HG03460 (cell line): ENCODE results near the gene WDR90.

Source experiments
- ATAC-seq: cut with Tn5 transposase; IDR thresholded peaks from one replicate; pipeline ENCODE4 v1.9.1; 2021; ENCODE audit not compliant: unreplicated experiment

Gene WDR90

GRCh38 chr16:648781-649589, at the start of gene WDR90:
Gene WDR90 (plus strand): TSS chr16:649365. CDS start chr16:649417, 52 bp downstream.
- peak; percentile 82 for ATAC-seq

- no peak for ATAC-seq
Observed at GRCh38 chr16:600781-601180, 48.4 kb upstream of the WDR90 start.

GRCh38 chr16:603933-604332, 45.2 kb upstream of the WDR90 start:
- ATAC-seq, result no peak

- ATAC-seq, result no peak
Observed at GRCh38 chr16:606656-607307, 42.4 kb upstream of the WDR90 start.

GRCh38 chr16:608019-608418, 41.1 kb upstream of the WDR90 start:
- ATAC-seq, result no peak

- no peak for ATAC-seq
Observed at GRCh38 chr16:609316-609715, 39.8 kb upstream of the WDR90 start.

GRCh38 chr16:609984-610383, 39.2 kb upstream of the WDR90 start:
- ATAC-seq, result no peak

GRCh38 chr16:610513-611381, 38.4 kb upstream of the WDR90 start:
- no peak for ATAC-seq

GRCh38 chr16:615122-615521, 34.0 kb upstream of the WDR90 start:
- ATAC-seq, result no peak

GRCh38 chr16:616733-617586, 32.2 kb upstream of the WDR90 start:
- ATAC-seq, result no peak

- ATAC-seq, result no peak
Observed at GRCh38 chr16:617855-618254, 31.3 kb upstream of the WDR90 start.

GRCh38 chr16:619476-620100, 29.6 kb upstream of the WDR90 start:
- ATAC-seq, result no peak

GRCh38 chr16:620700-621525, 28.3 kb upstream of the WDR90 start:
- no peak for ATAC-seq

- no peak for ATAC-seq
Observed at GRCh38 chr16:621526-622105, 27.5 kb upstream of the WDR90 start.

GRCh38 chr16:622920-623280, 26.3 kb upstream of the WDR90 start:
- ATAC-seq, result no peak

- ATAC-seq, result no peak
Observed at GRCh38 chr16:624526-625070, 24.6 kb upstream of the WDR90 start.

GRCh38 chr16:625117-625976, 23.8 kb upstream of the WDR90 start:
- ATAC-seq, result no peak
